ENCODE data around the gene TTC1.
"Not testable (repeated sequence)": the region's sequence is repeated elsewhere in the genome, so short reads cannot be mapped to it uniquely, and the experiment has no call there.

Gene TTC1

GRCh38 chr5:160036243-160036642 is 27.3 kb downstream of the TTC1 start:
- no peak for DNase-seq (ENCODE audit: low read depth, low spot score)
- no peak overlapping the region for H3K27ac ChIP-seq

- no peak for DNase-seq (ENCODE audit: low read depth, low spot score)
- no peak overlapping the region for H3K27ac ChIP-seq
These were observed 27.9 kb downstream of the TTC1 start for GRCh38 chr5:160036884-160037283.

- DNase-seq (ENCODE audit: low read depth, low spot score), result no peak
- peak overlapping the region; percentile 53 for H3K27ac ChIP-seq
These were observed 31.0 kb downstream of the TTC1 start for GRCh38 chr5:160039810-160040470.

GRCh38 chr5:160040471-160040835 is 31.5 kb downstream of the TTC1 start:
- H3K27ac ChIP-seq, result peak overlapping the region; percentile 53
- no peak for DNase-seq (ENCODE audit: low read depth, low spot score)

- no peak overlapping the region for H3K27ac ChIP-seq
- no peak for DNase-seq (ENCODE audit: low read depth, low spot score)
These were observed 33.7 kb downstream of the TTC1 start for GRCh38 chr5:160042671-160043070.

- no peak overlapping the region for H3K27ac ChIP-seq
These were observed 35.5 kb downstream of the TTC1 start for GRCh38 chr5:160044391-160044804.

GRCh38 chr5:160044967-160045366 is 36.0 kb downstream of the TTC1 start:
- H3K27ac ChIP-seq, result no peak overlapping the region
- no peak for DNase-seq (ENCODE audit: low read depth, low spot score)

More at GRCh38 chr5:160044391-160044804, 35.5 kb downstream of the TTC1 start:
- DNase-seq (ENCODE audit: low read depth, low spot score), result no peak

- no peak overlapping the region for H3K27ac ChIP-seq
- DNase-seq (ENCODE audit: low read depth, low spot score), result no peak
These were observed 38.5 kb downstream of the TTC1 start for GRCh38 chr5:160047423-160047822.

GRCh38 chr5:160048131-160048530 is 39.2 kb downstream of the TTC1 start:
- DNase-seq (ENCODE audit: low read depth, low spot score), result no peak
- no peak overlapping the region for H3K27ac ChIP-seq

GRCh38 chr5:160049099-160049498 is 40.2 kb downstream of the TTC1 start:
- no peak overlapping the region for H3K27ac ChIP-seq

GRCh38 chr5:160054047-160054446 is 45.1 kb downstream of the TTC1 start:
- DNase-seq (ENCODE audit: low read depth, low spot score), result no peak
- H3K27ac ChIP-seq, result no peak overlapping the region

More at GRCh38 chr5:160049099-160049498, 40.2 kb downstream of the TTC1 start:
- DNase-seq (ENCODE audit: low read depth, low spot score), result no peak

GRCh38 chr5:160054831-160055230 is 45.9 kb downstream of the TTC1 start:
- H3K27ac ChIP-seq, result no peak overlapping the region
- no peak for DNase-seq (ENCODE audit: low read depth, low spot score)

GRCh38 chr5:160057256-160057655 is 48.3 kb downstream of the TTC1 start:
- H3K27ac ChIP-seq, result no peak overlapping the region
- DNase-seq (ENCODE audit: low read depth, low spot score), result no peak

GRCh38 chr5:160060001-160060400 is 51.1 kb downstream of the TTC1 start:
- no peak for DNase-seq (ENCODE audit: low read depth, low spot score)
- H3K27ac ChIP-seq, result no peak overlapping the region

GRCh38 chr5:160061770-160062169 is 52.8 kb downstream of the TTC1 start:
- no peak overlapping the region for H3K27ac ChIP-seq
- DNase-seq (ENCODE audit: low read depth, low spot score), result no peak

GRCh38 chr5:160064417-160064810 is 55.5 kb downstream of the TTC1 start:
- peak overlapping the region; percentile 85 for H3K27ac ChIP-seq
- DNase-seq (ENCODE audit: low read depth, low spot score), result no peak

- DNase-seq (ENCODE audit: low read depth, low spot score), result peak; percentile 87
- peak overlapping the region; percentile 85 for H3K27ac ChIP-seq
These were observed 56.2 kb downstream of the TTC1 start for GRCh38 chr5:160064995-160065614.

- not testable (repeated sequence) for H3K27ac ChIP-seq; DNase-seq (ENCODE audit: low read depth, low spot score)
These were observed 60.2 kb downstream of the TTC1 start for GRCh38 chr5:160069120-160069519.

- H3K27ac ChIP-seq, result no peak overlapping the region
- DNase-seq (ENCODE audit: low read depth, low spot score), result no peak
These were observed 62.6 kb downstream of the TTC1 start for GRCh38 chr5:160071516-160071915.

- no peak for DNase-seq (ENCODE audit: low read depth, low spot score)
- no peak overlapping the region for H3K27ac ChIP-seq
These were observed 63.0 kb downstream of the TTC1 start for GRCh38 chr5:160071916-160072315.

GRCh38 chr5:160075073-160075472 is 66.1 kb downstream of the TTC1 start:
- H3K27ac ChIP-seq, result no peak overlapping the region
- DNase-seq (ENCODE audit: low read depth, low spot score), result no peak

GRCh38 chr5:160076997-160077396 is 68.1 kb downstream of the TTC1 start:
- H3K27ac ChIP-seq, result no peak overlapping the region
- no peak for DNase-seq (ENCODE audit: low read depth, low spot score)
